T-cell (primary cell): ENCODE results near the gene PPM1L. TPM values are rescaled to one million over a fixed set of nuclear protein-coding genes. Genes with fewer than 3 reads are reported as not detected.

ENCODE experiments used
- ATAC-seq, 4 experiments: fragments of 200-7000 bp in 3 of 4; fragments of 150-1000 bp in 1 of 4; cut with Tn5 transposase; replicated peaks in 1 of 4; 1 replicate in 3 of 4; 2 replicates in 1 of 4; pipeline ENCODE4 v1.10.0; 2021; ENCODE audit warnings: moderate library complexity in 3 of 4, mild to moderate bottlenecking in 2 of 4, moderate number of reproducible peaks in 1 of 4
- CTCF ChIA-PET, 2 donors: fragments of 300-600 bp; sonication (Branson Sonifier 250); formaldehyde crosslinking; loops; one replicate each; lab custom pipeline; 2022; ENCODE audit warnings: antibody characterized with exemption in 2 of 2; lab: Charles Lee
- POLR2A ChIA-PET, 2 donors: fragments of 300-600 bp; sonication (Branson Sonifier 250); formaldehyde crosslinking; loops; one replicate each; lab custom pipeline; 2022; ENCODE audit warnings: antibody characterized with exemption in 2 of 2; lab: Charles Lee
- DNase-seq, 35 experiments: peaks; one replicate each; pipeline versions ENCODE4 v3.0.0 to v3.0.0-alpha.2; 2013 to 2023
- H3K27ac ChIP-seq: one replicate; pipeline ENCODE4 v1.5.1; 2013; ENCODE audit warnings: low read length
- H3K27me3 ChIP-seq, 2 experiments: replicated peaks in 1 of 2; 1 replicate in 1 of 2; 2 replicates in 1 of 2; pipeline versions ENCODE4 v1.6.1 to v1.7.0; 2013; ENCODE audit warnings: low read length in 1 of 2, mixed read lengths in 1 of 2; ENCODE audit not compliant: control insufficient read depth in 2 of 2, insufficient read depth in 2 of 2; ENCODE audit errors: extremely low read depth in 1 of 2
- H3K36me3 ChIP-seq, 2 donors: 1 replicate in 1 of 2; 2 replicates in 1 of 2; pipeline versions ENCODE4 v1.6.1 to v1.7.0; 2013; ENCODE audit warnings: low read length in 1 of 2; ENCODE audit not compliant: control insufficient read depth in 2 of 2, insufficient read depth in 1 of 2; ENCODE audit errors: extremely low read depth in 1 of 2
- H3K4me1 ChIP-seq, 2 experiments: 1 replicate in 1 of 2; 2 replicates in 1 of 2; pipeline versions ENCODE4 v1.6.1 to v1.7.0; 2013; ENCODE audit warnings: low read length in 2 of 2, mixed read lengths in 1 of 2; ENCODE audit not compliant: insufficient read depth in 2 of 2, control insufficient read depth in 1 of 2; ENCODE audit errors: extremely low read depth in 1 of 2
- H3K4me3 ChIP-seq, 2 donors: 1 replicate in 1 of 2; 2 replicates in 1 of 2; pipeline versions ENCODE4 v1.5.1 to v1.7.0; 2013; ENCODE audit warnings: mild to moderate bottlenecking in 2 of 2, low read length in 1 of 2, moderate library complexity in 1 of 2; ENCODE audit not compliant: control insufficient read depth in 1 of 2; ENCODE audit errors: extremely low read depth in 1 of 2
- H3K9me3 ChIP-seq: 2 replicates; pipeline ENCODE4 v1.7.0; 2013
- H3K27ac Mint-ChIP-seq, 2 donors: one replicate each; pipeline ENCODE4 v1.8.0; 2020 to 2021; ENCODE audit warnings: mild to moderate bottlenecking in 2 of 2, mixed read lengths in 2 of 2
- H3K27me3 Mint-ChIP-seq, 2 donors: one replicate each; pipeline ENCODE4 v1.8.0; 2021 to 2022; ENCODE audit warnings: mixed read lengths in 2 of 2
- H3K36me3 Mint-ChIP-seq: one replicate; pipeline ENCODE4 v1.8.0; 2021; ENCODE audit warnings: mixed read lengths
- H3K4me1 Mint-ChIP-seq, 3 donors: one replicate each; pipeline ENCODE4 v1.8.0; 2020 to 2022; ENCODE audit warnings: mixed read lengths in 3 of 3, mild to moderate bottlenecking in 1 of 3
- H3K4me3 Mint-ChIP-seq, 3 donors: one replicate each; pipeline ENCODE4 v1.8.0; 2020 to 2022; ENCODE audit warnings: mild to moderate bottlenecking in 3 of 3, mixed read lengths in 3 of 3, moderate library complexity in 3 of 3
- H3K9me3 Mint-ChIP-seq, 3 donors: one replicate each; pipeline ENCODE4 v1.8.0; 2020 to 2022; ENCODE audit warnings: mixed read lengths in 3 of 3
- WGBS: methylation state at CpG from one replicate; pipeline ENCODE4 v1.1.5; 2013; ENCODE audit warnings: missing lambda C conversion rate; ENCODE audit not compliant: insufficient coverage; 5-methylcytosine and 5-hydroxymethylcytosine counted together
- total RNA-seq, 35 experiments: library from RNA in 6 of 35; stranded (reverse) in 6 of 35; fragments of 120-200 nt in 1 of 35; gene quantifications; one replicate each; pipeline versions ENCODE4 v1.2.1 to v1.2.4 and lab custom pipeline; 2013 to 2026

Gene PPM1L
- total RNA-seq, 5 donors from 2014 or later (not counting 1 experiment from before 2014, with no cell fraction given), result 4.8 to 6.4 (median 5.7) TPM

- no peak overlapping the region for H3K4me3 Mint-ChIP-seq
- POLR2A ChIA-PET, result interaction anchor here (0.6 to 0.7 kb wide), 2 partner anchors 96 to 130 kb away, joined by 3 read pairs; no protein-coding TSS in a partner anchor
- DNase-seq (no peak), ATAC-seq (no peak)
- H3K27ac ChIP-seq, result no peak overlapping the region
- no peaks in the 10 kb centered on the region for H3K36me3 Mint-ChIP-seq
- H3K27me3 ChIP-seq, result no peaks in the 10 kb centered on the region
- no peaks in the 10 kb centered on the region for H3K4me1 ChIP-seq
- CTCF ChIA-PET, result no interaction called here
- H3K36me3 ChIP-seq, result no peaks in the 10 kb centered on the region
- H3K4me1 Mint-ChIP-seq, result no peaks in the 10 kb centered on the region
- peaks cover 0 to 3% of the 10 kb centered on the region in 2 donors for H3K27me3 Mint-ChIP-seq
- no peak overlapping the region for H3K4me3 ChIP-seq
- H3K9me3 ChIP-seq, result no peaks in the 10 kb centered on the region
- no peaks in the 10 kb centered on the region for H3K9me3 Mint-ChIP-seq
- H3K27ac Mint-ChIP-seq, result no peak overlapping the region
These were observed 70.4 kb downstream of the PPM1L start for GRCh38 chr3:160826408-160826807.

- H3K27ac ChIP-seq, result no peak overlapping the region
- H3K36me3 Mint-ChIP-seq, result no peaks in the 10 kb centered on the region
- no peaks in the 10 kb centered on the region for H3K27me3 ChIP-seq
- ATAC-seq (no peak), DNase-seq (no peak)
- no peaks in the 10 kb centered on the region for H3K4me1 ChIP-seq
- H3K4me3 ChIP-seq, result no peak overlapping the region
- no peak overlapping the region for H3K4me3 Mint-ChIP-seq
- ChIA-PET CTCF (no interaction called here), POLR2A (interaction anchor here in 1 of 2 donors (0.7 kb wide), 1 partner anchor 130 kb away, joined by 3 read pairs; no protein-coding TSS in a partner anchor)
- peaks cover 0 to 3% of the 10 kb centered on the region in 2 donors for H3K27me3 Mint-ChIP-seq
- H3K27ac Mint-ChIP-seq, result no peak overlapping the region
- no peaks in the 10 kb centered on the region for H3K4me1 Mint-ChIP-seq
- no peaks in the 10 kb centered on the region for H3K9me3 ChIP-seq
- WGBS, result 100% methylated on average over 1 of the region's 2 CpGs
- no peaks in the 10 kb centered on the region for H3K36me3 ChIP-seq
- H3K9me3 Mint-ChIP-seq, result no peaks in the 10 kb centered on the region
These were observed 71.0 kb downstream of the PPM1L start for GRCh38 chr3:160826991-160827390.

GRCh38 chr3:160827516-160827915 lies 71.5 kb downstream of the PPM1L start:
- no peaks in the 10 kb centered on the region for H3K9me3 ChIP-seq
- POLR2A ChIA-PET, result no interaction called here
- no peaks in the 10 kb centered on the region for H3K4me1 ChIP-seq
- H3K4me3 ChIP-seq, result no peak overlapping the region
- WGBS, result no CpG with 5 or more reads among the region's 1 CpG
- Mint-ChIP-seq H3K9me3 (no peaks in the 10 kb centered on the region), H3K4me1 (no peaks in the 10 kb centered on the region), H3K36me3 (no peaks in the 10 kb centered on the region), H3K27ac (no peak overlapping the region), H3K4me3 (no peak overlapping the region), H3K27me3 (peaks cover 0 to 3% of the 10 kb centered on the region in 2 donors)
- DNase-seq (no peak), ATAC-seq (no peak)
- H3K36me3 ChIP-seq, result no peaks in the 10 kb centered on the region
- no peaks in the 10 kb centered on the region for H3K27me3 ChIP-seq
- H3K27ac ChIP-seq, result no peak overlapping the region
- CTCF ChIA-PET, result no interaction called here

- DNase-seq (no peak), ATAC-seq (no peak)
- Histone ChIP-seq H3K27me3 (no peaks in the 10 kb centered on the region), H3K4me3 (no peak overlapping the region), H3K9me3 (no peaks in the 10 kb centered on the region), H3K27ac (no peak overlapping the region), H3K36me3 (no peaks in the 10 kb centered on the region), H3K4me1 (no peaks in the 10 kb centered on the region)
- Mint-ChIP-seq H3K4me3 (no peak overlapping the region), H3K27ac (no peak overlapping the region), H3K9me3 (no peaks in the 10 kb centered on the region), H3K36me3 (no peaks in the 10 kb centered on the region), H3K4me1 (no peaks in the 10 kb centered on the region), H3K27me3 (peaks cover 0 to 3% of the 10 kb centered on the region in 2 donors)
- POLR2A ChIA-PET, result no interaction called here
- CTCF ChIA-PET, result no interaction called here
- no CpG with 5 or more reads among the region's 3 CpGs for WGBS
These were observed 72.8 kb downstream of the PPM1L start for GRCh38 chr3:160828880-160829279.

- peaks cover 0 to 3% (median 0%) of the 10 kb centered on the region in 3 donors for H3K9me3 Mint-ChIP-seq
- Histone ChIP-seq H3K27me3 (no peaks in the 10 kb centered on the region), H3K36me3 (no peaks in the 10 kb centered on the region), H3K9me3 (no peaks in the 10 kb centered on the region), H3K4me3 (no peak overlapping the region), H3K4me1 (no peaks in the 10 kb centered on the region), H3K27ac (no peak overlapping the region)
- H3K4me1 Mint-ChIP-seq, result no peaks in the 10 kb centered on the region
- DNase-seq, result no peak
- H3K36me3 Mint-ChIP-seq, result no peaks in the 10 kb centered on the region
- no peak overlapping the region for H3K27ac Mint-ChIP-seq
- no peak overlapping the region for H3K4me3 Mint-ChIP-seq
- H3K27me3 Mint-ChIP-seq, result peaks cover 0 to 5% of the 10 kb centered on the region in 2 donors
- ChIA-PET CTCF (no interaction called here), POLR2A (no interaction called here)
- WGBS, result 88% methylated on average over 1 of the region's 3 CpGs
- no peak for ATAC-seq
These were observed 73.5 kb downstream of the PPM1L start for GRCh38 chr3:160829486-160830009.

- CTCF ChIA-PET, result no interaction called here
- POLR2A ChIA-PET, result interaction anchor here in 1 of 2 donors (0.6 kb wide), 1 partner anchor 388 kb away, joined by 4 read pairs; no protein-coding TSS in a partner anchor
- no peaks in the 10 kb centered on the region for H3K4me1 Mint-ChIP-seq
These were observed 74.8 kb downstream of the PPM1L start for GRCh38 chr3:160830796-160831195.

More at GRCh38 chr3:160830796-160831195, 74.8 kb downstream of the PPM1L start:
- Mint-ChIP-seq H3K27ac (no peak overlapping the region), H3K36me3 (no peaks in the 10 kb centered on the region), H3K27me3 (peaks cover 0 to 10% of the 10 kb centered on the region in 2 donors), H3K9me3 (peaks cover 0 to 10% (median 0%) of the 10 kb centered on the region in 3 donors), H3K4me3 (no peak overlapping the region)
- no CpG with 5 or more reads among the region's 1 CpG for WGBS
- no peak for ATAC-seq
- Histone ChIP-seq H3K27ac (no peak overlapping the region), H3K9me3 (no peaks in the 10 kb centered on the region), H3K27me3 (no peaks in the 10 kb centered on the region), H3K36me3 (no peaks in the 10 kb centered on the region), H3K4me3 (no peak overlapping the region), H3K4me1 (no peaks in the 10 kb centered on the region)
- no peak for DNase-seq
